ENCODE results near the gene FAM13A. TPM values are rescaled to one million over a fixed set of nuclear protein-coding genes. Genes with fewer than 3 reads are reported as not detected.

The FAM13A gene
- total and polyA plus RNA-seq, 2 of the 4 experiments (the other 2 are of a cell fraction): 13.1 to 22.0 TPM

DNA sequence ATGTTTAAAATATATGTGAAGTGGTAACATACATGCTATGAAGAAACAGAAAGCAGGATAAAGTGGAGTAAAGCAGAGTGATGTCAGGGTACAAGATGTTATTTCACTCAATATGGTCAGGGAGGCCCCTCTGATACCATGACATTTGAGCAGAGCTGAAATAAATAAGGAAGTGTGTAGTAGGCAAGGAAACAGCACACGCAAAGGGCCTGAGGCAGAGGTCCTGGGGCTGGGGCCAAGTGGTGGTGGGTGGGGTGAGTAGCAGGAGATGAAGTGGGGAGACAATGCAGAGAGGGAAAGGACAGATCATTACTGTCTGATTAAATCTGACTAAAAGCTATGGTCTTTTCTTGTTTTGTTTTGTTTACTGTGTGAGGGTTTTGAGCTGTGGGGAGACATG, 61.1 kb downstream of the FAM13A start:
- Histone ChIP-seq H3K4ac (ENCODE audit: low read depth, low read length) (no peak overlapping the region), H2BK20ac (ENCODE audit: low read depth, low read length) (no peak overlapping the region), H2BK5ac (ENCODE audit: low read depth, low read length, poor library complexity, severe bottlenecking) (no peak overlapping the region), H3K27me3 (ENCODE audit: control insufficient read depth, insufficient read depth, low read length) (no peaks in the 10 kb centered on the region), H3K56ac (ENCODE audit: extremely low read depth, insufficient read depth, low read length) (no peak overlapping the region), H4K20me1 (ENCODE audit: insufficient read depth, low read length) (no peaks in the 10 kb centered on the region), H3K14ac (replicated peaks; ENCODE audit: low read depth, low read length) (no peak overlapping the region), H3K36me3 (ENCODE audit: control insufficient read depth, insufficient read depth, low read length) (peaks cover 3% of the 10 kb centered on the region; the same call in 1 of the 2 replicates), H2AFZ (replicated peaks; ENCODE audit: low read length, poor library complexity) (no peak overlapping the region), H3K9ac (ENCODE audit: low read depth, low read length) (no peak overlapping the region), H3K9me1 (ENCODE audit: insufficient read depth, low read length) (no peaks in the 10 kb centered on the region), H3K9me3 (ENCODE audit: control insufficient read depth, insufficient read depth, low read length) (no peaks in the 10 kb centered on the region), H4K91ac (ENCODE audit: insufficient read depth, low read depth, low read length) (no peak overlapping the region), H3K4me2 (ENCODE audit: low read depth, low read length) (no peak overlapping the region), H3K4me3 (ENCODE audit: insufficient read depth, low read depth, low read length) (no peak overlapping the region), H3K79me1 (ENCODE audit: low read depth in 1 of 2, low read length in 2 of 2) (no peaks in the 10 kb centered on the region; a peak in 1 of 4 replicates), H4K8ac (ENCODE audit: low read depth in 2 of 2, low read length in 2 of 2) (no peak overlapping the region), H3K18ac (ENCODE audit: low read depth, low read length) (no peak overlapping the region), H2BK120ac (ENCODE audit: low read depth, low read length) (no peak overlapping the region), H3K4me1 (ENCODE audit: control insufficient read depth, insufficient read depth, low read length) (no peaks in the 10 kb centered on the region), H2AK9ac (replicated peaks; ENCODE audit: low read depth, low read length, poor library complexity) (no peak overlapping the region), H2BK15ac (ENCODE audit: low read depth, low read length) (no peak overlapping the region), H4K5ac (ENCODE audit: low read depth, low read length) (no peak overlapping the region), H2AK5ac (ENCODE audit: low read depth, low read length) (no peak overlapping the region), H3K27ac (ENCODE audit: insufficient read depth, low read length) (no peak overlapping the region), H3K23ac (ENCODE audit: low read depth, low read length) (no peak overlapping the region)
- TF ChIP-seq CEBPB (IDR thresholded peaks at IDR 0.05; ENCODE audit: low read depth, low read length): no peak
- no peak for TF ChIP-seq USF2 (IDR thresholded peaks at IDR 0.05; ENCODE audit: low read depth, low read length)
- TF ChIP-seq SMC3 (IDR thresholded peaks at IDR 0.05; ENCODE audit: low read depth, low read length): no peak
- no peak for TF ChIP-seq NFE2L2 (IDR thresholded peaks at IDR 0.05; ENCODE audit: low read depth, low read length)
- no peak for TF ChIP-seq RFX5 (IDR thresholded peaks at IDR 0.05; ENCODE audit: low read depth, low read length)
- TF ChIP-seq RAD21 (IDR thresholded peaks at IDR 0.05; ENCODE audit: low read length): no peak
- no peak for TF ChIP-seq RCOR1 (IDR thresholded peaks at IDR 0.05; ENCODE audit: insufficient replicate concordance, low read length)
- no peak for TF ChIP-seq ELK1 (IDR thresholded peaks at IDR 0.05; ENCODE audit: borderline replicate concordance, low read depth, low read length)
- no peak for TF ChIP-seq MXI1 (IDR thresholded peaks at IDR 0.05; ENCODE audit: borderline replicate concordance, low read depth, low read length)
- TF ChIP-seq CTCF (conservative IDR thresholded peaks at IDR 0.05; ENCODE audit: low read depth, low read length): no peak
- TF ChIP-seq BHLHE40 (IDR thresholded peaks at IDR 0.05; ENCODE audit: low read depth, low read length): no peak
- no peak for TF ChIP-seq MAFK (IDR thresholded peaks at IDR 0.05; ENCODE audit: low read depth, low read length)
- TF ChIP-seq CHD1 (IDR thresholded peaks at IDR 0.05; ENCODE audit: low read depth, low read length): no peak
- no peak for TF ChIP-seq FOS (IDR thresholded peaks at IDR 0.05; ENCODE audit: low read depth, low read length)
- no peak for TF ChIP-seq POLR2A (IDR thresholded peaks at IDR 0.05; ENCODE audit: low read depth, low read length)
- TF ChIP-seq MAZ (IDR thresholded peaks at IDR 0.05; ENCODE audit: borderline replicate concordance, low read depth, low read length): no peak
- WGBS, 2 experiments (ENCODE audit: extremely low coverage in 2 of 2, insufficient read length in 1 of 2): 83% methylated on average over 1 of the region's 1 CpG; no CpG with 5 or more reads in 1 of the 2 experiments
- in situ Hi-C loops (cut with MboI; ENCODE audit: low sequenced_read_pairs): no loop called here
- ATAC-seq (ENCODE audit: low read depth): no peak
- DNase-seq: no peak
- dilution Hi-C loops (cut with HindIII; ENCODE audit: low sequenced_read_pairs, unreplicated experiment): no loop called here
- POLR2A ChIA-PET (ENCODE audit: unreplicated experiment): no interaction called here
- CTCF ChIA-PET: no interaction called here
- BruUV-seq (replicated peaks): no TSS peak
- intact Hi-C loops (cut with micrococcal nuclease): no loop called here

Measured in IMR-90 (cell line).